ENCODE results near the gene SYNGR2. TPM values are rescaled to one million over a fixed set of nuclear protein-coding genes. Genes with fewer than 3 reads are reported as not detected.
A peak's percentile ranks its signal among the peaks of the same experiment; 100 is the strongest.

The SYNGR2 gene
- total RNA-seq, 1 experiment from 2014 or later = 148 TPM

- TF ChIP-seq ZBTB33 (IDR thresholded peaks at IDR 0.05; ENCODE audit: extremely low read depth, insufficient replicate concordance, low read length) (no peak), FOSL1 (IDR thresholded peaks at IDR 0.05; ENCODE audit: low read depth) (no peak), ZFX (IDR thresholded peaks at IDR 0.05) (no peak), POLR2A (IDR thresholded peaks at IDR 0.05; ENCODE audit: borderline replicate concordance, extremely low read depth, insufficient read depth, insufficient read length) (no peak), SRF (IDR thresholded peaks at IDR 0.05; ENCODE audit: low read depth) (no peak), EZH2phosphoT487 (IDR thresholded peaks at IDR 0.05; ENCODE audit: borderline replicate concordance) (no peak)
Measured at GRCh38 chr17:78125976-78126894, 42.1 kb upstream of the SYNGR2 start (continued).

- H3K4me2 ChIP-seq (ENCODE audit: low read length) = peak overlapping the region; percentile 96
- H2AFZ ChIP-seq (ENCODE audit: low read depth, low read length, poor library complexity, severe bottlenecking) = no peak overlapping the region
- H3K79me2 ChIP-seq (ENCODE audit: insufficient read depth, low read length) = peaks cover 17% of the 10 kb centered on the region; the same call in 1 of the 2 replicates
- H3K9me2 ChIP-seq (ENCODE audit: insufficient read depth) = no peaks in the 10 kb centered on the region
- DNase-seq (ENCODE audit: low read depth, low spot score) (no peak), ATAC-seq (no peak)
- intact Hi-C loops (cut with micrococcal nuclease) = loop anchor here (5.0 kb wide), 1 partner anchor 125 kb away; no protein-coding TSS in a partner anchor
- ChIA-PET RAD21 (ENCODE audit: low non-redundant PET in 1 of 2, low total read pairs in 2 of 2, uncharacterized antibody in 2 of 2, unreplicated experiment in 2 of 2) (no interaction called here), POLR2A (interaction anchor here (0.9 to 4.2 kb wide), 3 partner anchors 8 to 60 kb away, joined by 3 to 35 read pairs (median 5); partner anchors contain the start of genes AFMID and TK1), CTCF (no interaction called here)
- peak overlapping the region; percentile 89 to 92 for H3K4me3 ChIP-seq (replicated peaks in 1 of 2; ENCODE audit: low read depth in 1 of 2, low read length in 2 of 2)
- H3K9me3 ChIP-seq (ENCODE audit: control insufficient read depth in 1 of 2, insufficient read depth in 1 of 2, low read depth in 1 of 2, low read length in 2 of 2) = no peaks in the 10 kb centered on the region
- BruUV-seq (replicated peaks) = no TSS peak
- H3K27ac ChIP-seq (ENCODE audit: low read depth, low read length) = peak overlapping the region; percentile 95; the same call in 1 of the 2 replicates
- H4K20me1 ChIP-seq (ENCODE audit: insufficient read depth) = no peaks in the 10 kb centered on the region
- H3K36me3 ChIP-seq (ENCODE audit: control insufficient read depth in 1 of 2, insufficient read depth in 2 of 2, low read length in 2 of 2) = peaks cover 5 to 20% of the 10 kb centered on the region in 2 experiments; a peak in 3 of 4 replicates
- H3K9ac ChIP-seq (ENCODE audit: low read length) = peak overlapping the region; percentile 77
- H3K4me1 ChIP-seq (ENCODE audit: control insufficient read depth in 1 of 2, insufficient read depth in 2 of 2, low read length in 2 of 2) = peaks cover 31 to 47% of the 10 kb centered on the region in 2 experiments; a peak in 3 of 4 replicates
- H3K27me3 ChIP-seq (ENCODE audit: insufficient read depth, low read length) = no peaks in the 10 kb centered on the region
- TF ChIP-seq EZH2phosphoT487 (IDR thresholded peaks at IDR 0.05; ENCODE audit: borderline replicate concordance) (no peak), ZBTB33 (IDR thresholded peaks at IDR 0.05; ENCODE audit: extremely low read depth, insufficient replicate concordance, low read length) (no peak), TCF7L2 (IDR thresholded peaks at IDR 0.05; ENCODE audit: borderline replicate concordance, extremely low read depth, insufficient read depth, insufficient read length) (no peak), CBX3 (IDR thresholded peaks at IDR 0.05; ENCODE audit: low read depth) (no peak), ZNF274 (IDR thresholded peaks at IDR 0.05; ENCODE audit: low read depth, low read length) (no peak), JUND (IDR thresholded peaks at IDR 0.05) (no peak), SIN3A (IDR thresholded peaks at IDR 0.05; ENCODE audit: low read depth) (no peak), CTCF (IDR thresholded peaks at IDR 0.05 in 2 of 3, conservative IDR thresholded peaks at IDR 0.05 in 1 of 3; ENCODE audit: borderline replicate concordance in 1 of 3, insufficient read depth in 1 of 3, low read depth in 2 of 3, low read length in 2 of 3) (no peak), MAX (IDR thresholded peaks at IDR 0.05) (no peak), ELF1 (IDR thresholded peaks at IDR 0.05; ENCODE audit: borderline replicate concordance, low read depth) (no peak), YY1 (IDR thresholded peaks at IDR 0.05; ENCODE audit: extremely low read depth, insufficient replicate concordance, low read depth, low read length) (no peak), SRF (IDR thresholded peaks at IDR 0.05; ENCODE audit: low read depth) (no peak), POLR2A (IDR thresholded peaks at IDR 0.05; ENCODE audit: borderline replicate concordance, extremely low read depth, insufficient read depth, insufficient read length) (no peak), CEBPB (IDR thresholded peaks at IDR 0.05; ENCODE audit: low read depth) (no peak), POLR2AphosphoS5 (IDR thresholded peaks at IDR 0.05; ENCODE audit: low read depth, low read length) (no peak)
Measured at GRCh38 chr17:78126895-78127238, 41.5 kb upstream of the SYNGR2 start.
